SK-N-MC (cell line): ENCODE measurements around the gene MKLN1.

Experiments
- EZH2 ChIP-seq: fragments of 200-600 bp; sonication (generic); IDR thresholded peaks from one replicate; pipeline ENCODE4 v1.6.1; 2017; ENCODE audit warnings: antibody characterized with exemption
- FOXP2 ChIP-seq: optimal IDR thresholded peaks from 2 replicates; pipeline ENCODE3; 2011; ENCODE audit warnings: mild to moderate bottlenecking, moderate library complexity; ENCODE audit not compliant: insufficient read depth; ENCODE audit errors: extremely low read length, control extremely low read depth
- POLR2AphosphoS5 ChIP-seq: IDR thresholded peaks from 2 replicates; pipeline ENCODE4 v1.6.1; 2012; ENCODE audit warnings: mild to moderate bottlenecking, low read depth, low read length, borderline replicate concordance

DNA sequence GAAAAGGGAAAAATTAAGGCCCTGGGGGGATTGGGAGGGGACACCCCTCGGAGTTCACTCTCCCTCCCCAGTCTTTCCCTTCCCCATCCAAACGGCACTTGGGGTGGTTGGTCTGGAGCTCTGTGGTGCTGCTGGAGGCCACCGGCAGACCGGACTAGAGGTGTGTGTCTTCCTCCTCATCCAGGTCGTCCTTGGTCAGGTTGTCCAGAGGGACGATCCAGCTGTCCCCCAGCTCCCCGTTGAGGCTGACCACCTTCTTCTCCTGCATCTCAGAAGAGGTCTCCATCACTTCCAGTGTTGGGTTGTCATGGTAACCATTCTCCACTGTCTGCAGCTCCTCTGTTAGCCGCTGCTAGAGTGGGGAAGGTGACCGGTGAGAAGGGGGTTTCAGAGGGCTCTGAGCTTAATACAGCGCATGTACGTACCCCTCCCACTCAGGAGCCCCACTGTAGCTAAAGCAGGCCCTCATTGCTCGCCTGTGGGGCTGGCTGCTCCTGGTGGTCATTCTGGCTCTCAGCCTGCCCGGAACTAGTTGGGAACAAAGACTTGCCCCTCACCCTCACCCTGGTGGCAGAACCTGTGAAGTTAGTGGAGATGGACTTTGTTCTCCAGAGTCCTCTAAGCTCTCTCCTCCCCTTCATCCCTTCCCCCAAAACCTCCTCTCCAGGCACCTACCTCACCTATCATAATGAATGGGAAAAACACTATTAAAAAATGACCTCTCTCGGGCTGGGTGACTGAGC is 176.7 kb downstream of the MKLN1 start:
- TF ChIP-seq POLR2AphosphoS5 = no peak
- TF ChIP-seq EZH2 = no peak
- no peak for TF ChIP-seq FOXP2
